IMR-90 (cell line): ENCODE measurements around the gene RSAD1. TPM values are rescaled to one million over a fixed set of nuclear protein-coding genes. Genes with fewer than 3 reads are reported as not detected.
A peak's percentile ranks its signal among the peaks of the same experiment; 100 is the strongest.

Experiments
- ATAC-seq: fragments of 200-7000 bp; cut with Tn5 transposase; 2 replicates; pipeline ENCODE4 v1.9.1; 2020; ENCODE audit warnings: low read depth, mild to moderate bottlenecking, moderate library complexity
- BruUV-seq: library from RNA; stranded (reverse); fragments of 400-500 nt; replicated peaks from 2 replicates; lab custom pipeline; 2021; lab: Mats Ljungman, UMichigan
- CTCF ChIA-PET: fragments of 300-600 bp; formaldehyde crosslinking; extraction: SDS; loops from one replicate; lab custom pipeline; 2021; ENCODE audit warnings: antibody characterized with exemption; lab: Yijun Ruan, JAX
- POLR2A ChIA-PET: fragments of 300-600 bp; sonication (Branson Sonifier 250); formaldehyde crosslinking; loops from one replicate; lab custom pipeline; 2022; ENCODE audit warnings: antibody characterized with exemption; ENCODE audit not compliant: unreplicated experiment; lab: Charles Lee
- DNase-seq: peaks from one replicate; pipeline ENCODE4 v3.0.0; 2013
- H2AFZ ChIP-seq: replicated peaks from 2 replicates; pipeline ENCODE3; 2013; ENCODE audit warnings: low read length, mild to moderate bottlenecking; ENCODE audit not compliant: poor library complexity
- H2AK5ac ChIP-seq: 2 replicates; pipeline ENCODE4 v1.6.1; 2013; ENCODE audit warnings: low read depth, low read length, inconsistent platforms
- H2AK9ac ChIP-seq: replicated peaks from 2 replicates; pipeline ENCODE3; 2013; ENCODE audit warnings: mild to moderate bottlenecking, low read depth, low read length, moderate library complexity; ENCODE audit not compliant: poor library complexity
- H2BK120ac ChIP-seq: 2 replicates; pipeline ENCODE4 v1.6.1; 2013; ENCODE audit warnings: low read depth, low read length, inconsistent platforms
- H2BK15ac ChIP-seq: 3 replicates; pipeline ENCODE4 v1.6.1; 2013; ENCODE audit warnings: low read depth, low read length, inconsistent platforms
- H2BK20ac ChIP-seq: 2 replicates; pipeline ENCODE4 v1.6.1; 2013; ENCODE audit warnings: low read depth, mild to moderate bottlenecking, inconsistent platforms, low read length, moderate library complexity
- H2BK5ac ChIP-seq: 2 replicates; pipeline ENCODE4 v1.6.1; 2013; ENCODE audit warnings: mild to moderate bottlenecking, low read depth, low read length, inconsistent platforms; ENCODE audit not compliant: poor library complexity, severe bottlenecking
- H3K14ac ChIP-seq: replicated peaks from 2 replicates; pipeline ENCODE4 v1.6.1; 2013; ENCODE audit warnings: low read depth, low read length, inconsistent platforms
- H3K18ac ChIP-seq: 2 replicates; pipeline ENCODE4 v1.6.1; 2013; ENCODE audit warnings: low read depth, low read length, control low read depth
- H3K23ac ChIP-seq: 2 replicates; pipeline ENCODE4 v1.6.1; 2013; ENCODE audit warnings: low read depth, low read length, inconsistent platforms
- H3K27ac ChIP-seq: 2 replicates; pipeline ENCODE4 v1.5.1; 2013; ENCODE audit warnings: mild to moderate bottlenecking, control low read depth, low read length; ENCODE audit not compliant: insufficient read depth
- H3K27me3 ChIP-seq: 2 replicates; pipeline ENCODE4 v1.6.1; 2013; ENCODE audit warnings: low read length; ENCODE audit not compliant: control insufficient read depth, insufficient read depth
- H3K36me3 ChIP-seq: 2 replicates; pipeline ENCODE4 v1.6.1; 2013; ENCODE audit warnings: low read length, mixed read lengths; ENCODE audit not compliant: control insufficient read depth, insufficient read depth
- H3K4ac ChIP-seq: 2 replicates; pipeline ENCODE4 v1.6.1; 2013; ENCODE audit warnings: low read depth, low read length, inconsistent platforms
- H3K4me1 ChIP-seq: 2 replicates; pipeline ENCODE4 v1.6.1; 2013; ENCODE audit warnings: low read length, mixed read lengths; ENCODE audit not compliant: control insufficient read depth, insufficient read depth
- H3K4me2 ChIP-seq: 2 replicates; pipeline ENCODE4 v1.6.1; 2013; ENCODE audit warnings: low read depth, mild to moderate bottlenecking, control low read depth, low read length, moderate library complexity
- H3K4me3 ChIP-seq: 2 replicates; pipeline ENCODE4 v1.5.1; 2013; ENCODE audit warnings: low read depth, mild to moderate bottlenecking, control low read depth, low read length, moderate library complexity; ENCODE audit not compliant: insufficient read depth
- H3K56ac ChIP-seq: 2 replicates; pipeline ENCODE4 v1.6.1; 2013; ENCODE audit warnings: low read length, inconsistent platforms; ENCODE audit not compliant: insufficient read depth; ENCODE audit errors: extremely low read depth
- H3K79me1 ChIP-seq, 2 experiments: 2 replicates each; pipeline ENCODE4 v1.6.1; 2013; ENCODE audit warnings: low read length in 2 of 2, inconsistent platforms in 1 of 2, low read depth in 1 of 2
- H3K9ac ChIP-seq: 2 replicates; pipeline ENCODE4 v1.6.1; 2013; ENCODE audit warnings: low read depth, low read length, control low read depth
- H3K9me1 ChIP-seq: 2 replicates; pipeline ENCODE4 v1.6.1; 2013; ENCODE audit warnings: low read length, inconsistent platforms; ENCODE audit not compliant: insufficient read depth
- H3K9me3 ChIP-seq: 2 replicates; pipeline ENCODE4 v1.6.1; 2013; ENCODE audit warnings: low read length; ENCODE audit not compliant: control insufficient read depth, insufficient read depth
- H4K20me1 ChIP-seq: 2 replicates; pipeline ENCODE4 v1.6.1; 2013; ENCODE audit warnings: low read length, inconsistent platforms; ENCODE audit not compliant: insufficient read depth
- H4K5ac ChIP-seq: 2 replicates; pipeline ENCODE4 v1.6.1; 2013; ENCODE audit warnings: mild to moderate bottlenecking, low read depth, low read length, control low read depth
- H4K8ac ChIP-seq, 2 experiments: 2 replicates each; pipeline ENCODE4 v1.6.1; 2013; ENCODE audit warnings: low read depth in 2 of 2, low read length in 2 of 2, control low read depth in 1 of 2, inconsistent platforms in 1 of 2
- H4K91ac ChIP-seq: 2 replicates; pipeline ENCODE4 v1.6.1; 2013; ENCODE audit warnings: low read depth, low read length, inconsistent platforms; ENCODE audit not compliant: insufficient read depth
- BHLHE40 ChIP-seq: fragments of 150-350 bp; IDR thresholded peaks from 2 replicates; pipeline ENCODE4 v1.6.1; 2016; ENCODE audit warnings: mild to moderate bottlenecking, low read depth, low read length
- CEBPB ChIP-seq: IDR thresholded peaks from 2 replicates; pipeline ENCODE4 v1.6.1; 2012; ENCODE audit warnings: low read depth, low read length, improper control_type of control experiment
- CHD1 ChIP-seq: IDR thresholded peaks from 2 replicates; pipeline ENCODE4 v1.6.1; 2012; ENCODE audit warnings: low read depth, low read length, improper control_type of control experiment
- CTCF ChIP-seq: conservative IDR thresholded peaks from 2 replicates; pipeline ENCODE4 v1.5.1; 2012; ENCODE audit warnings: mild to moderate bottlenecking, low read depth, low read length, improper control_type of control experiment
- FOS ChIP-seq: fragments of 150-350 bp; IDR thresholded peaks from 2 replicates; pipeline ENCODE4 v1.6.1; 2016; ENCODE audit warnings: low read depth, low read length
- MAFK ChIP-seq: IDR thresholded peaks from 2 replicates; pipeline ENCODE4 v1.6.1; 2012; ENCODE audit warnings: low read depth, low read length, improper control_type of control experiment
- MAZ ChIP-seq: IDR thresholded peaks from 2 replicates; pipeline ENCODE4 v1.6.1; 2012; ENCODE audit warnings: low read depth, mild to moderate bottlenecking, low read length, improper control_type of control experiment, moderate library complexity, borderline replicate concordance
- MXI1 ChIP-seq: IDR thresholded peaks from 2 replicates; pipeline ENCODE4 v1.6.1; 2012; ENCODE audit warnings: low read depth, mild to moderate bottlenecking, low read length, moderate library complexity, borderline replicate concordance
- NFE2L2 ChIP-seq: fragments of 150-350 bp; IDR thresholded peaks from 2 replicates; pipeline ENCODE4 v1.6.1; 2016; ENCODE audit warnings: low read depth, mild to moderate bottlenecking, low read length
- POLR2A ChIP-seq: IDR thresholded peaks from 2 replicates; pipeline ENCODE4 v1.6.1; 2012; ENCODE audit warnings: mild to moderate bottlenecking, low read depth, low read length
- RAD21 ChIP-seq: IDR thresholded peaks from 2 replicates; pipeline ENCODE4 v1.6.1; 2012; ENCODE audit warnings: low read length, improper control_type of control experiment
- RCOR1 ChIP-seq: IDR thresholded peaks from 2 replicates; pipeline ENCODE4 v1.6.1; 2012; ENCODE audit warnings: mild to moderate bottlenecking, low read length, improper control_type of control experiment; ENCODE audit not compliant: insufficient replicate concordance
- RFX5 ChIP-seq: IDR thresholded peaks from 2 replicates; pipeline ENCODE4 v1.8.0; 2012; ENCODE audit warnings: low read depth, mild to moderate bottlenecking, low read length, moderate library complexity
- SMC3 ChIP-seq: fragments of 150-350 bp; IDR thresholded peaks from 2 replicates; pipeline ENCODE4 v1.6.1; 2016; ENCODE audit warnings: low read depth, mild to moderate bottlenecking, antibody characterized with exemption, low read length, moderate library complexity
- WGBS, 2 experiments: methylation state at CpG; one replicate each; pipeline versions ENCODE4 v1.1.5 to v1.1.7; 2013; ENCODE audit warnings: missing lambda C conversion rate in 2 of 2; ENCODE audit not compliant: insufficient read length in 1 of 2; ENCODE audit errors: extremely low coverage in 2 of 2; 5-methylcytosine and 5-hydroxymethylcytosine counted together
- dilution Hi-C: fragments of 300-500 bp; cut with HindIII; formaldehyde crosslinking; loops from one replicate; pipeline ENCODE4 v1.14.3; 2018; ENCODE audit warnings: low sequenced_read_pairs; ENCODE audit not compliant: unreplicated experiment
- in situ Hi-C: fragments of 300-500 bp; cut with MboI; formaldehyde crosslinking; loops from 3 replicates; pipeline ENCODE4 v1.14.3; 2019; ENCODE audit warnings: low sequenced_read_pairs, inconsistent platforms, mixed read lengths
- intact Hi-C: fragments of 100-400 bp; cut with micrococcal nuclease; formaldehyde crosslinking; loops from 2 replicates; pipeline ENCODE4 v1.10.0; 2022
- polyA plus RNA-seq, 3 experiments: library from polyadenylated mRNA; depleted of rRNA; stranded (reverse); fragments of >200 nt; gene quantifications; 2 replicates each; pipeline ENCODE4 v1.2.3, GENCODE V29; 2012; ENCODE audit warnings: low replicate concordance in 1 of 3
- total RNA-seq: library from RNA; depleted of rRNA; stranded (reverse); fragments of >200 nt; gene quantifications from 2 replicates; pipeline ENCODE4 v1.2.3, GENCODE V29; 2012
- TF ChIP-seq, protein P1 (sequence below): fragments of 150-350 bp; IDR thresholded peaks from 2 replicates; pipeline ENCODE4 v1.6.1; 2017; ENCODE audit warnings: mild to moderate bottlenecking, antibody characterized with exemption, low read length, low read depth
- TF ChIP-seq, protein P2 (sequence below): fragments of 150-350 bp; IDR thresholded peaks from 2 replicates; pipeline ENCODE4 v1.6.1; 2016; ENCODE audit warnings: low read depth, mild to moderate bottlenecking, low read length, moderate library complexity, borderline replicate concordance

Gene RSAD1
- total and polyA plus RNA-seq, 2 of the 4 experiments (the other 2 are of a cell fraction), result 10.8 to 19.2 TPM

DNA sequence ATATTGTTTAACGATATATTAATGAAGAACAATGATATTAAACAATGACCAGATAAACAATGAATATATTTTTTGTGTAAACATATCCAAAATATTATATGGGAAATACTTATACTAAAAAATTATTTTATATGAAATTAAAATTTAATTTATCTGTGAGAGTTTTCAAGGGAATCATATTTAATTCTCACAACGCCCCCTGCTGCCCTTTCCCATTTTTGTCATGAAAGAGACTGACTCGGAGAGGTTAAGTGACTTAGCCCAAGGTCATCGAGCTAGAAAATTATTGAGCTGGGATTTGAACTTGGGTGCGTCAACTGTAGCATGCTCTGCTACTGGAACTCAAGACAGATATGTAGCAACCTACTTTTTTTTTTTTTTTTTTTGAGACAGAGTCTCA, 22.4 kb downstream of the RSAD1 start:
- Histone ChIP-seq H3K79me1 (no peaks in the 10 kb centered on the region), H4K20me1 (no peaks in the 10 kb centered on the region), H2BK5ac (no peak overlapping the region), H3K9ac (no peak overlapping the region), H3K27ac (no peak overlapping the region), H3K9me1 (peaks cover 5% of the 10 kb centered on the region; the same call in 1 of the 2 replicates), H3K56ac (no peak overlapping the region), H3K18ac (no peak overlapping the region), H3K36me3 (no peaks in the 10 kb centered on the region), H4K5ac (no peak overlapping the region), H3K4me1 (peaks cover 4% of the 10 kb centered on the region), H2BK20ac (no peak overlapping the region), H2BK15ac (no peak overlapping the region), H2AFZ (no peak overlapping the region), H3K9me3 (no peaks in the 10 kb centered on the region), H3K14ac (no peak overlapping the region), H2AK9ac (no peak overlapping the region), H3K27me3 (no peaks in the 10 kb centered on the region; the same call in 1 of the 2 replicates), H4K91ac (no peak overlapping the region), H4K8ac (no peak overlapping the region), H3K4me2 (no peak overlapping the region), H2AK5ac (no peak overlapping the region), H2BK120ac (no peak overlapping the region), H3K4me3 (no peak overlapping the region), H3K4ac (no peak overlapping the region), H3K23ac (no peak overlapping the region)
- ChIA-PET POLR2A (no interaction called here), CTCF (interaction anchor here (0.5 to 1.7 kb wide), 4 partner anchors 12 to 414 kb away, joined by 3 to 8 read pairs (median 5); no protein-coding TSS in a partner anchor)
- in situ Hi-C loops (no loop called here), intact Hi-C loops (no loop called here), dilution Hi-C loops (no loop called here)
- ATAC-seq, result no peak
- no TSS peak for BruUV-seq
- no peak for DNase-seq
- TF ChIP-seq, protein P1, sequence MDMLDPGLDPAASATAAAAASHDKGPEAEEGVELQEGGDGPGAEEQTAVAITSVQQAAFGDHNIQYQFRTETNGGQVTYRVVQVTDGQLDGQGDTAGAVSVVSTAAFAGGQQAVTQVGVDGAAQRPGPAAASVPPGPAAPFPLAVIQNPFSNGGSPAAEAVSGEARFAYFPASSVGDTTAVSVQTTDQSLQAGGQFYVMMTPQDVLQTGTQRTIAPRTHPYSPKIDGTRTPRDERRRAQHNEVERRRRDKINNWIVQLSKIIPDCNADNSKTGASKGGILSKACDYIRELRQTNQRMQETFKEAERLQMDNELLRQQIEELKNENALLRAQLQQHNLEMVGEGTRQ, result no peak
- no peak for TF ChIP-seq POLR2A
- TF ChIP-seq FOS, result no peak
- no peak for TF ChIP-seq CHD1
- no peak for TF ChIP-seq MAFK
- no peak for TF ChIP-seq MAZ
- TF ChIP-seq RFX5, result no peak
- no peak for TF ChIP-seq RCOR1
- peak; percentile 41 for TF ChIP-seq CTCF
- peak; percentile 23; the same call in 1 of the 2 replicates for TF ChIP-seq SMC3
- TF ChIP-seq BHLHE40, result no peak
- no peak for TF ChIP-seq RAD21
- TF ChIP-seq NFE2L2, result no peak
- no peak for TF ChIP-seq MXI1
- TF ChIP-seq, protein P2, sequence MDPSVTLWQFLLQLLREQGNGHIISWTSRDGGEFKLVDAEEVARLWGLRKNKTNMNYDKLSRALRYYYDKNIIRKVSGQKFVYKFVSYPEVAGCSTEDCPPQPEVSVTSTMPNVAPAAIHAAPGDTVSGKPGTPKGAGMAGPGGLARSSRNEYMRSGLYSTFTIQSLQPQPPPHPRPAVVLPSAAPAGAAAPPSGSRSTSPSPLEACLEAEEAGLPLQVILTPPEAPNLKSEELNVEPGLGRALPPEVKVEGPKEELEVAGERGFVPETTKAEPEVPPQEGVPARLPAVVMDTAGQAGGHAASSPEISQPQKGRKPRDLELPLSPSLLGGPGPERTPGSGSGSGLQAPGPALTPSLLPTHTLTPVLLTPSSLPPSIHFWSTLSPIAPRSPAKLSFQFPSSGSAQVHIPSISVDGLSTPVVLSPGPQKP, result no peak
- TF ChIP-seq CEBPB, result no peak
- 60% methylated on average over 1 of the region's 5 CpGs; no CpG with 5 or more reads in 1 of the 2 experiments for WGBS, 2 experiments
